BJ (cell line): ENCODE results near the gene ATRN. TPM values are rescaled to one million over a fixed set of nuclear protein-coding genes. Genes with fewer than 3 reads are reported as not detected.

ENCODE experiments used
- CTCF ChIA-PET: fragments of 350-600 bp; formaldehyde crosslinking; extraction: SDS; loops from one replicate; lab custom pipeline; 2021; ENCODE audit warnings: antibody characterized with exemption, inconsistent platforms; lab: Yijun Ruan, JAX
- POLR2A ChIA-PET: fragments of 300-600 bp; sonication (Branson Sonifier 250); formaldehyde crosslinking; extraction: SDS; loops from one replicate; lab custom pipeline; 2021; ENCODE audit warnings: antibody characterized with exemption; lab: Charles Lee
- DNase-seq: peaks from one replicate; pipeline ENCODE4 v3.0.0-alpha.2; 2011; ENCODE audit warnings: low read depth
- H3K27me3 ChIP-seq: 2 replicates; pipeline ENCODE4 v1.6.0; 2011; ENCODE audit warnings: low read length; ENCODE audit not compliant: control insufficient read depth, insufficient read depth
- H3K36me3 ChIP-seq: 2 replicates; pipeline ENCODE4 v1.5.1; 2011; ENCODE audit warnings: low read length; ENCODE audit not compliant: control insufficient read depth, insufficient read depth
- H3K4me3 ChIP-seq: 2 replicates; pipeline ENCODE4 v1.5.1; 2011; ENCODE audit warnings: low read depth, mild to moderate bottlenecking, control low read depth, low read length
- CTCF ChIP-seq: IDR thresholded peaks from 2 replicates; pipeline ENCODE4 v1.5.1; 2011; ENCODE audit warnings: low read depth, mild to moderate bottlenecking, control low read depth, inconsistent platforms, low read length, moderate library complexity; ENCODE audit not compliant: insufficient read depth
- polyA plus RNA-seq: library from polyadenylated mRNA; depleted of rRNA; stranded (reverse); fragments of >200 nt; gene quantifications from 2 replicates; pipeline ENCODE4 v1.2.3, GENCODE V29; 2011; rRNA removed
- small RNA-seq: library from RNA; depleted of rRNA; stranded (forward); fragments of <200 nt; gene quantifications from one replicate; pipeline ENCODE3, GENCODE V24; 2012; ENCODE audit warnings: low replicate concordance, low read depth; ENCODE audit not compliant: insufficient read length

ATRN gene
- polyA plus RNA-seq, 1 experiment: 55.7 TPM

- H3K36me3 ChIP-seq: no peaks in the 10 kb centered on the region
- H3K27me3 ChIP-seq: peaks cover 2% of the 10 kb centered on the region; the same call in 1 of the 2 replicates
- DNase-seq: no peak
- POLR2A ChIA-PET: no interaction called here
- CTCF ChIA-PET: interaction anchor here (1.5 to 5.2 kb wide), 8 partner anchors 9 to 135 kb away, joined by 3 to 45 read pairs (median 12); partner anchors contain the start of gene SIGLEC1
- TF ChIP-seq CTCF: no peak
- H3K4me3 ChIP-seq: no peak overlapping the region
These were observed 226.9 kb downstream of the ATRN start for GRCh38 chr20:3697588-3698305.

- Histone ChIP-seq H3K4me3 (no peak overlapping the region), H3K27me3 (peaks cover 2% of the 10 kb centered on the region; the same call in 1 of the 2 replicates), H3K36me3 (no peaks in the 10 kb centered on the region)
- DNase-seq: no peak
- POLR2A ChIA-PET: no interaction called here
- CTCF ChIA-PET: interaction anchor here (1.1 to 5.2 kb wide), 8 partner anchors 9 to 136 kb away, joined by 3 to 45 read pairs (median 8); partner anchors contain the start of gene SIGLEC1
- TF ChIP-seq CTCF: no peak
These were observed 227.8 kb downstream of the ATRN start for GRCh38 chr20:3698591-3699001.

GRCh38 chr20:3699037-3699436 lies 228.2 kb downstream of the ATRN start:
- no peaks in the 10 kb centered on the region for H3K36me3 ChIP-seq
- ChIA-PET POLR2A (interaction anchor here (0.6 kb wide), 1 partner anchor 17 kb away, joined by 3 read pairs; no protein-coding TSS in a partner anchor), CTCF (interaction anchor here (0.6 to 5.2 kb wide), 7 partner anchors 9 to 52 kb away, joined by 3 to 45 read pairs (median 8); partner anchors contain the start of gene SIGLEC1)
- peaks cover 2% of the 10 kb centered on the region; the same call in 1 of the 2 replicates for H3K27me3 ChIP-seq
- no peak for TF ChIP-seq CTCF
- DNase-seq: no peak
- H3K4me3 ChIP-seq: no peak overlapping the region

Small RNA genes lying within 50 kb of the gene (small RNA-seq; reads per million reads assigned to genes)
- gene AL353193.1: not detected

Other genes with a start within 250 kb of the ATRN start
- 0.94 and 1.2 TPM in 2 replicates for gene SLC4A11, start 231.8 kb upstream of the ATRN start, polyA plus RNA-seq
- 10.0 and 10.4 TPM in 2 replicates for gene DNAAF9, start 63.3 kb upstream of the ATRN start, polyA plus RNA-seq
- gene GFRA4, start 192.4 kb downstream of the ATRN start, polyA plus RNA-seq: not detected in 2 replicates
- 53.8 and 82.6 TPM in 2 replicates for gene ADAM33, start 211.0 kb downstream of the ATRN start, polyA plus RNA-seq
- gene SIGLEC1, start 241.6 kb downstream of the ATRN start, polyA plus RNA-seq: not detected in 2 replicates